H1 (cell line): ENCODE data around the gene CASZ1. TPM values are rescaled to one million over a fixed set of nuclear protein-coding genes. Genes with fewer than 3 reads are reported as not detected.

Experiments
- BACH1 ChIP-seq: IDR thresholded peaks from 2 replicates; pipeline ENCODE4 v1.6.1; 2012; ENCODE audit warnings: low read length, improper control_type of control experiment
- BRCA1 ChIP-seq: IDR thresholded peaks from 2 replicates; pipeline ENCODE4 v1.6.1; 2012; ENCODE audit warnings: low read depth, low read length, improper control_type of control experiment
- CBX8 ChIP-seq: fragments of 300-800, 300-1000 bp; sonication (generic); IDR thresholded peaks from 2 replicates; pipeline ENCODE4 v1.7.1; 2016; ENCODE audit warnings: low read depth, low read length, borderline replicate concordance
- GABPA ChIP-seq: IDR thresholded peaks from 2 replicates; pipeline ENCODE4 v1.6.1; 2011; ENCODE audit warnings: mild to moderate bottlenecking, low read length, moderate library complexity, borderline replicate concordance; ENCODE audit not compliant: insufficient read depth
- HDAC2 ChIP-seq, 2 experiments: fragments of 300-600 bp in 1 of 2; sonication (generic) in 1 of 2; IDR thresholded peaks; 2 replicates each; pipeline ENCODE4 v1.6.1; 2011 to 2012; ENCODE audit warnings: low read depth in 2 of 2, low read length in 2 of 2, mild to moderate bottlenecking in 2 of 2, moderate library complexity in 2 of 2, borderline replicate concordance in 1 of 2, inconsistent platforms in 1 of 2
- PHF8 ChIP-seq: fragments of 200-600 bp; sonication (generic); conservative IDR thresholded peaks from 2 replicates; pipeline ENCODE4 v1.7.1; 2012; ENCODE audit warnings: low read depth, mild to moderate bottlenecking, inconsistent platforms, low read length, moderate library complexity
- polyA plus RNA-seq, 7 experiments: library from polyadenylated mRNA; depleted of rRNA in 3 of 7; stranded (reverse) in 5 of 7; unstranded in 2 of 7; fragments of >200 nt in 5 of 7; fragments of 200-250 nt in 2 of 7; gene quantifications; 1 replicate in 5 of 7; 2 replicates in 1 of 7; 4 replicates in 1 of 7; pipeline versions ENCODE4 v1.2.1 to v1.2.3, GENCODE V29; 2011 to 2013; ENCODE audit warnings: missing spikeins in 2 of 7, mixed read lengths in 2 of 7
- total RNA-seq: library from RNA; stranded (reverse); fragmentation: NEBNext Ultra II Directional; extraction: Animal tissue kit (Norgen Biotek cat#: 25700); gene quantifications from 2 replicates; pipeline ENCODE4 v1.2.1, GENCODE V29; 2021
- TF ChIP-seq, protein P1 (sequence below): IDR thresholded peaks from 2 replicates; pipeline ENCODE4 v1.6.1; 2011; ENCODE audit warnings: low read depth, mild to moderate bottlenecking, low read length; ENCODE audit not compliant: insufficient read depth

CASZ1 gene
- total and polyA plus RNA-seq, 2 of the 8 experiments (the other 6 are each of a cell fraction or from before 2014, with no cell fraction given): 4.4 to 7.7 TPM

DNA sequence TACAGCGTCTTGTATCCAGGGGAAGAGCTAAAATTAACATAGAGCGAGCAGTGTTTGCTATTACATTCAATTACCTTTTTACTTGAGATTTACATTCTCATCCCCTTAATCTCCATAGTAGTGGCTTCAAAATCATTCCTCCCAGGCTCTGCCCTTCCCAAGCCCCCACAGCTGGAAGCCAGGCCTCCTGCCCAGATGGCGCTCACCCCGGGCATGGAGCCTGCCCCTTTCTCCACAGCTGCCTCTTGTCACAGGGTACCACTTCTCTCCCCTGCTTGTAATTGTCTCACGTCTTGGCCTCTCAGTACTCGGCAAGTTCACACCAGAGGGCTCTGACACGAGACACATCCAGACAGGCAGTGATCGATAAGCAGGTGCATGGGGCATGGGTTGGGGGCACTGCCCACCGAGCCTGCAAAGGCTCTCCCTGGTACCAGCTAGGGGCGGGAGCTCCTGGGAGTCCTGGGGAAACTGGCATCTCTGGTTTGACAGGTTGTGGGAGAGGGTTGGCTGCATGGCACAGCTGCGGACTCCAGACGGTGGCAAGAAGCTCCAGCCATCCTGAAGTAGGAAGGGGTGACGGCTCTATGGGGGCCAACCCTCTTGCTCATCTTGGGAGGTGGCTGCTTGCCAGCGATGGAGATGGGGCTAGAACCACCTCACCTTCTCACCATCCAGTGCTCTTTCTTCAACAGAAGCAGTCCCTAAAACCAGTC lies 20.1 kb downstream of the CASZ1 start (continued):
- TF ChIP-seq GABPA (no peak), BRCA1 (no peak), CBX8 (no peak), HDAC2 (IDR thresholded peaks at IDR 0.05; ENCODE audit: borderline replicate concordance in 1 of 2, low read depth in 2 of 2, low read length in 2 of 2) (no peak), PHF8 (no peak), BACH1 (no peak)
- TF ChIP-seq, protein P1, sequence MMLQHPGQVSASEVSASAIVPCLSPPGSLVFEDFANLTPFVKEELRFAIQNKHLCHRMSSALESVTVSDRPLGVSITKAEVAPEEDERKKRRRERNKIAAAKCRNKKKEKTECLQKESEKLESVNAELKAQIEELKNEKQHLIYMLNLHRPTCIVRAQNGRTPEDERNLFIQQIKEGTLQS: no peak
